OCI-LY7 (cell line): ENCODE data around the gene POLA1. TPM values are rescaled to one million over a fixed set of nuclear protein-coding genes. Genes with fewer than 3 reads are reported as not detected.

ENCODE experiments used
- BruUV-seq: library from RNA; stranded (reverse); fragments of 400-500 nt; replicated peaks from 2 replicates; lab custom pipeline; 2021; lab: Mats Ljungman, UMichigan
- CTCF ChIA-PET: fragments of 300-600 bp; sonication (Branson Sonifier 250); formaldehyde crosslinking; loops from one replicate; lab custom pipeline; 2022; ENCODE audit warnings: antibody characterized with exemption; ENCODE audit not compliant: unreplicated experiment; lab: Charles Lee
- POLR2A ChIA-PET: fragments of 300-600 bp; sonication (Branson Sonifier 250); formaldehyde crosslinking; loops from one replicate; lab custom pipeline; 2022; ENCODE audit warnings: antibody characterized with exemption; lab: Charles Lee
- DNase-seq: peaks from one replicate; pipeline ENCODE4 v3.0.0-alpha.2; 2015; ENCODE audit warnings: low spot score
- H2AFZ ChIP-seq: fragments of 200-600 bp; sonication (generic), shearing (Covaris generic); 2 replicates; pipeline ENCODE4 v1.6.1; 2014; ENCODE audit warnings: mild to moderate bottlenecking, antibody characterized with exemption, low read length, moderate library complexity
- H3K27ac ChIP-seq: fragments of 200-600 bp; sonication (generic); 2 replicates; pipeline ENCODE4 v1.5.1; 2014; ENCODE audit warnings: mixed run types, low read depth, mild to moderate bottlenecking, moderate library complexity, low read length, inconsistent platforms; ENCODE audit not compliant: poor library complexity, severe bottlenecking
- H3K36me3 ChIP-seq: fragments of 200-600 bp; sonication (generic); 2 replicates; pipeline ENCODE4 v1.6.1; 2014; ENCODE audit warnings: mild to moderate bottlenecking, antibody characterized with exemption, low read length, moderate library complexity, mixed read lengths; ENCODE audit not compliant: insufficient read depth
- H3K4me1 ChIP-seq: fragments of 200-600 bp; sonication (generic); 2 replicates; pipeline ENCODE4 v1.5.1; 2014; ENCODE audit warnings: mild to moderate bottlenecking, low read length; ENCODE audit not compliant: insufficient read depth, poor library complexity, severe bottlenecking
- H3K4me2 ChIP-seq: fragments of 200-600 bp; sonication (generic); 2 replicates; pipeline ENCODE4 v1.6.1; 2014; ENCODE audit warnings: mild to moderate bottlenecking, low read length
- H3K4me3 ChIP-seq: fragments of 200-600 bp; sonication (generic); 2 replicates; pipeline ENCODE4 v1.5.1; 2014; ENCODE audit warnings: mild to moderate bottlenecking, low read depth, low read length; ENCODE audit not compliant: poor library complexity, severe bottlenecking
- H3K79me2 ChIP-seq: fragments of 200-600 bp; sonication (generic); 2 replicates; pipeline ENCODE4 v1.6.1; 2016; ENCODE audit warnings: low read depth, mild to moderate bottlenecking, low read length, moderate library complexity, mixed read lengths; ENCODE audit not compliant: insufficient read depth
- H3K9me2 ChIP-seq: fragments of 200-600 bp; sonication (generic); 2 replicates; pipeline ENCODE4 v1.6.1; 2016; ENCODE audit warnings: mild to moderate bottlenecking, low read length, mixed read lengths; ENCODE audit not compliant: insufficient read depth
- H3K9me3 ChIP-seq: fragments of 200-600 bp; sonication (generic); 2 replicates; pipeline ENCODE4 v1.6.1; 2014; ENCODE audit warnings: mild to moderate bottlenecking, mixed run types, low read length, mixed read lengths
- H4K20me1 ChIP-seq: fragments of 200-600 bp; sonication (generic); 2 replicates; pipeline ENCODE4 v1.6.1; 2014; ENCODE audit warnings: mild to moderate bottlenecking, antibody characterized with exemption, low read length, moderate library complexity, mixed read lengths; ENCODE audit not compliant: insufficient read depth
- EZH2phosphoT487 ChIP-seq: fragments of 200-600 bp; sonication (generic); IDR thresholded peaks from 2 replicates; pipeline ENCODE4 v1.6.1; 2018; ENCODE audit warnings: low read depth, borderline replicate concordance, mild to moderate bottlenecking, mixed run types, antibody characterized with exemption, low read length, moderate library complexity, mixed read lengths
- intact Hi-C: fragments of 100-400 bp; cut with micrococcal nuclease; formaldehyde crosslinking; loops from one replicate; pipeline ENCODE4 v1.10.0; 2022; ENCODE audit not compliant: unreplicated experiment
- total RNA-seq, 2 experiments: library from RNA; depleted of rRNA in 1 of 2; stranded (reverse); fragments of >200 nt in 1 of 2; shearing (Covaris generic) in 1 of 2; gene quantifications; 2 replicates each; pipeline ENCODE4 v1.2.3, GENCODE V29; 2014 to 2022
- TF ChIP-seq, protein P1 (sequence below): fragments of 200-600 bp; sonication (generic); conservative IDR thresholded peaks from 2 replicates; pipeline ENCODE4 v1.5.1; 2014; ENCODE audit warnings: mild to moderate bottlenecking, antibody characterized with exemption, low read length, moderate library complexity, mixed read lengths

The POLA1 gene
- total RNA-seq, 2 experiments from 2014 or later: 58.0 to 65.1 TPM

GRCh38 chrX:25014366-25014838, 320.7 kb downstream of the POLA1 start:
- ChIA-PET POLR2A (no interaction called here), CTCF (no interaction called here)
- Histone ChIP-seq H3K27ac (no peak overlapping the region), H3K36me3 (no peaks in the 10 kb centered on the region), H3K79me2 (no peaks in the 10 kb centered on the region), H3K4me2 (no peak overlapping the region), H3K4me3 (no peak overlapping the region), H3K4me1 (no peaks in the 10 kb centered on the region), H2AFZ (no peak overlapping the region), H3K9me2 (no peaks in the 10 kb centered on the region), H3K9me3 (no peaks in the 10 kb centered on the region), H4K20me1 (no peaks in the 10 kb centered on the region)
- TF ChIP-seq, protein P1, sequence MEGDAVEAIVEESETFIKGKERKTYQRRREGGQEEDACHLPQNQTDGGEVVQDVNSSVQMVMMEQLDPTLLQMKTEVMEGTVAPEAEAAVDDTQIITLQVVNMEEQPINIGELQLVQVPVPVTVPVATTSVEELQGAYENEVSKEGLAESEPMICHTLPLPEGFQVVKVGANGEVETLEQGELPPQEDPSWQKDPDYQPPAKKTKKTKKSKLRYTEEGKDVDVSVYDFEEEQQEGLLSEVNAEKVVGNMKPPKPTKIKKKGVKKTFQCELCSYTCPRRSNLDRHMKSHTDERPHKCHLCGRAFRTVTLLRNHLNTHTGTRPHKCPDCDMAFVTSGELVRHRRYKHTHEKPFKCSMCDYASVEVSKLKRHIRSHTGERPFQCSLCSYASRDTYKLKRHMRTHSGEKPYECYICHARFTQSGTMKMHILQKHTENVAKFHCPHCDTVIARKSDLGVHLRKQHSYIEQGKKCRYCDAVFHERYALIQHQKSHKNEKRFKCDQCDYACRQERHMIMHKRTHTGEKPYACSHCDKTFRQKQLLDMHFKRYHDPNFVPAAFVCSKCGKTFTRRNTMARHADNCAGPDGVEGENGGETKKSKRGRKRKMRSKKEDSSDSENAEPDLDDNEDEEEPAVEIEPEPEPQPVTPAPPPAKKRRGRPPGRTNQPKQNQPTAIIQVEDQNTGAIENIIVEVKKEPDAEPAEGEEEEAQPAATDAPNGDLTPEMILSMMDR: no peak
- no peak for TF ChIP-seq EZH2phosphoT487
- no TSS peak for BruUV-seq
- intact Hi-C loops: no loop called here
- no peak for DNase-seq

DNA sequence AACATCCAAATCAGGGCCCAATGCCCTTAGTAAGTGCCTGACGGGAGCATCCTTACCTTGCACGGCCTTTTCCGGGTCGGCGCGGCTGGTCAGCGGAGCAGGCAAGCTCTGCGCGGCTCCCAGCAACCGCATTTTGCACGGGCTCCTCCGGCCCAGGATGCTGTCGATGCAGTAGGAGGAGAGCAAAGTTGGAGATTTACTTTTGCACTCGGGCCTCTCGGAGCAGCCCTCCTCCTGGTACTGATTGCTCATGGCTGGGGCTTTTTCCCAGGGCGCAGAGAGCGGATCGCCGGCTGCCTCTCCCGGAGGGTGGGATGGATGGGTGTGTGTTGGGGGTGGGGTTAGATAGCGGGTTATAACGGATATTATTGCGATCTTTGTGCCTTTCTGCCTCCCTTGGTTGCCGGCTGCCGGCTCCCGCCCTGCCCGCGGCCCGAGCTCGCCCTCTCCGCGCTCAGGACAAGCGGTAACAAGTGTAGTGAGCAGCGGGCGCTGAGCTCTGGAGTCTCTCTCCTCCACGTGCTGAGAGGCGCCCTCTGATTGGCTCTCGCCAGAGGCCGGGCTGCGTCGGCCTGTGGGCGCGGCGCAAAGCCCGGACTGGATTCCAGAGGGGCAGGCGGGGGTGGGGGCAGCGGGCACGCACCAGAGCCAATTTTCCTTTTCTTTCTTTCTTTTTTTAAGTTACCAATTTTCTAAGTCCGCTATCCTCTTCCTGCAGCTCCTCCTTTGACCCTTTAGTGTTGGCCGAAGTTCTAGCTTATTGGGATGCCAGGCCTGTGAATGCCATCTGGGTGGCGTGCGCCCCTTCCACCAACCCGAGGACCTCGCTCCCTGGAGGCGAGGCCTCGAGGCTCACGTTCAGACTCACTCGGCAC, 322.0 kb downstream of the POLA1 start, which contains the start of gene ARX:
Gene ARX, minus strand, starts transcription at position 480 of the 875 bp plus-strand sequence. Its CDS starts 228 bp downstream, at position 252.
- ChIA-PET POLR2A (no interaction called here), CTCF (no interaction called here)
- H2AFZ ChIP-seq: no peak within 1 kb of the TSS
- H4K20me1 ChIP-seq: no peaks in the 10 kb centered on the region
- no peak within 1 kb of the TSS for H3K27ac ChIP-seq
- no TSS peak for BruUV-seq
- DNase-seq: peak; percentile 33
- no peaks in the 10 kb centered on the region for H3K9me3 ChIP-seq
- no peaks in the 10 kb centered on the region for H3K36me3 ChIP-seq
- no peaks in the 10 kb centered on the region for H3K4me1 ChIP-seq
- H3K4me3 ChIP-seq: no peak within 1 kb of the TSS
- H3K9me2 ChIP-seq: no peaks in the 10 kb centered on the region
- intact Hi-C loops: no loop called here
- H3K4me2 ChIP-seq: no peak within 1 kb of the TSS
- no peaks in the 10 kb centered on the region for H3K79me2 ChIP-seq
- TF ChIP-seq EZH2phosphoT487: no peak
- TF ChIP-seq, protein P1: no peak

- Histone ChIP-seq H4K20me1 (no peaks in the 10 kb centered on the region), H3K9me2 (no peaks in the 10 kb centered on the region), H3K79me2 (no peaks in the 10 kb centered on the region), H3K4me2 (no peak overlapping the region), H2AFZ (no peak overlapping the region), H3K9me3 (no peaks in the 10 kb centered on the region), H3K27ac (no peak overlapping the region), H3K4me1 (no peaks in the 10 kb centered on the region), H3K36me3 (no peaks in the 10 kb centered on the region), H3K4me3 (no peak overlapping the region)
- TF ChIP-seq, protein P1: no peak
- no peak for TF ChIP-seq EZH2phosphoT487
- ChIA-PET POLR2A (no interaction called here), CTCF (no interaction called here)
- intact Hi-C loops: no loop called here
- no peak for DNase-seq
- BruUV-seq: no TSS peak
Measured at GRCh38 chrX:25016361-25016671, 322.6 kb downstream of the POLA1 start.
